Liver (tissue), 9 donors: Measurements from ENCODE around the gene FIGNL1. TPM values are rescaled to one million over a fixed set of nuclear protein-coding genes. Genes with fewer than 3 reads are reported as not detected.

Source experiments
- DNase-seq: peaks from one replicate; pipeline ENCODE4 v3.0.0-alpha.2; 2017; ENCODE audit warnings: low spot score
- H3K27ac ChIP-seq, 2 donors: one replicate each; pipeline ENCODE4 v1.7.0; 2013; ENCODE audit warnings: inconsistent platforms in 2 of 2, low read length in 2 of 2, control low read depth in 1 of 2, low read depth in 1 of 2, mild to moderate bottlenecking in 1 of 2
- H3K27me3 ChIP-seq, 4 donors: one replicate each; pipeline versions ENCODE4 v1.6.1 to v1.7.0; 2013; ENCODE audit warnings: low read length in 3 of 4, inconsistent platforms in 1 of 4, mild to moderate bottlenecking in 1 of 4, moderate library complexity in 1 of 4; ENCODE audit not compliant: control insufficient read depth in 4 of 4, insufficient read depth in 4 of 4
- H3K36me3 ChIP-seq, 4 donors: one replicate each; pipeline versions ENCODE4 v1.6.1 to v1.7.0; 2013; ENCODE audit warnings: low read length in 3 of 4, mild to moderate bottlenecking in 3 of 4, low read depth in 1 of 4, moderate library complexity in 1 of 4; ENCODE audit not compliant: control insufficient read depth in 4 of 4, insufficient read depth in 3 of 4
- H3K4me1 ChIP-seq, 4 donors: one replicate each; pipeline versions ENCODE4 v1.6.1 to v1.7.0; 2013; ENCODE audit warnings: low read length in 3 of 4, mild to moderate bottlenecking in 3 of 4, moderate library complexity in 1 of 4; ENCODE audit not compliant: control insufficient read depth in 4 of 4, insufficient read depth in 4 of 4
- H3K4me3 ChIP-seq, 3 donors: one replicate each; pipeline versions ENCODE4 v1.6.1 to v1.7.0; 2013; ENCODE audit warnings: low read length in 3 of 3, control low read depth in 1 of 3, low read depth in 1 of 3, mild to moderate bottlenecking in 1 of 3
- H3K9ac ChIP-seq, 2 donors: one replicate each; pipeline ENCODE4 v1.7.0; 2013; ENCODE audit warnings: low read length in 2 of 2, mild to moderate bottlenecking in 2 of 2, moderate library complexity in 2 of 2, control low read depth in 1 of 2, low read depth in 1 of 2
- H3K9me3 ChIP-seq, 4 donors: one replicate each; pipeline versions ENCODE4 v1.6.1 to v1.7.0; 2013; ENCODE audit warnings: low read length in 3 of 4; ENCODE audit not compliant: control insufficient read depth in 4 of 4
- EGR1 ChIP-seq, 2 donors: IDR thresholded peaks; 2 replicates each; pipeline ENCODE4 v1.6.1; 2016 to 2018; ENCODE audit warnings: antibody characterized with exemption in 2 of 2, low read depth in 2 of 2
- FOXA1 ChIP-seq: IDR thresholded peaks from 2 replicates; pipeline ENCODE4 v1.6.1; 2016; ENCODE audit warnings: antibody characterized with exemption
- FOXA2 ChIP-seq: IDR thresholded peaks from 2 replicates; pipeline ENCODE4 v1.6.1; 2016; ENCODE audit warnings: antibody characterized with exemption
- GABPA ChIP-seq, 2 donors: IDR thresholded peaks in 1 of 2; conservative IDR thresholded peaks in 1 of 2; 2 replicates each; pipeline ENCODE4 v1.6.1; 2016; ENCODE audit warnings: antibody characterized with exemption in 2 of 2, mild to moderate bottlenecking in 1 of 2, moderate library complexity in 1 of 2
- HNF4A ChIP-seq, 2 donors: conservative IDR thresholded peaks; 2 replicates each; pipeline ENCODE4 v1.6.1; 2016; ENCODE audit warnings: antibody characterized with exemption in 2 of 2, mild to moderate bottlenecking in 2 of 2
- HNF4G ChIP-seq: IDR thresholded peaks from 2 replicates; pipeline ENCODE4 v1.6.1; 2016; ENCODE audit warnings: antibody characterized with exemption
- JUND ChIP-seq, 2 donors: IDR thresholded peaks; 2 replicates each; pipeline ENCODE4 v1.6.1; 2016; ENCODE audit warnings: antibody characterized with exemption in 2 of 2
- NR2F2 ChIP-seq: IDR thresholded peaks from 2 replicates; pipeline ENCODE4 v1.6.1; 2016; ENCODE audit warnings: antibody characterized with exemption
- RAD21 ChIP-seq, 2 donors: IDR thresholded peaks; 2 replicates each; pipeline ENCODE4 v1.6.1; 2016; ENCODE audit warnings: antibody characterized with exemption in 2 of 2, mild to moderate bottlenecking in 2 of 2
- RXRA ChIP-seq, 2 donors: IDR thresholded peaks; 2 replicates each; pipeline ENCODE4 v1.6.1; 2017 to 2018; ENCODE audit warnings: antibody characterized with exemption in 2 of 2, mild to moderate bottlenecking in 1 of 2
- TAF1 ChIP-seq: conservative IDR thresholded peaks from 2 replicates; pipeline ENCODE4 v1.6.1; 2016; ENCODE audit warnings: antibody characterized with exemption, mild to moderate bottlenecking
- YY1 ChIP-seq: IDR thresholded peaks from 2 replicates; pipeline ENCODE4 v1.6.1; 2016; ENCODE audit warnings: antibody characterized with exemption, mild to moderate bottlenecking
- WGBS: extraction: QIAGEN DNeasy Blood & Tissue Kit; methylation state at CpG from one replicate; pipeline ENCODE4 v1.1.7; 2013; 5-methylcytosine and 5-hydroxymethylcytosine counted together
- polyA plus RNA-seq, 2 donors: library from polyadenylated mRNA; stranded (reverse) in 1 of 2; unstranded in 1 of 2; fragments of 200-250 nt in 1 of 2; fragments of >200 nt in 1 of 2; fragmentation: Nextera tagmentation in 1 of 2; extraction: Ambion mirVana in 1 of 2; gene quantifications; one replicate each; pipeline versions ENCODE4 v1.2.1 to v1.2.3, GENCODE V29; 2013 to 2015
- total RNA-seq, 2 donors: library from RNA; depleted of rRNA; stranded (reverse); fragments of >200 nt; gene quantifications; one replicate each; pipeline ENCODE4 v1.2.3, GENCODE V29; 2014
- TF ChIP-seq, protein P1 (sequence below): IDR thresholded peaks from 2 replicates; pipeline ENCODE4 v1.6.1; 2016; ENCODE audit warnings: antibody characterized with exemption
- TF ChIP-seq, protein P2 (sequence below): fragments of 150-350 bp; IDR thresholded peaks from 2 replicates; pipeline ENCODE4 v1.5.1; 2017; ENCODE audit warnings: improper control_type of control experiment, low read depth, low read length; ENCODE audit not compliant: missing input control
- TF ChIP-seq, protein P3 (sequence below): IDR thresholded peaks from 2 replicates; pipeline ENCODE4 v1.6.1; 2016; ENCODE audit warnings: antibody characterized with exemption
- donor health status: healthy.
- donor health status: healthy.
- donor health status: healthy.
- donor health status: healthy.
- donor health status: healthy.

The FIGNL1 gene
- total and polyA plus RNA-seq, 4 donors, result 1.2 to 13.2 (median 3.3) TPM

DNA sequence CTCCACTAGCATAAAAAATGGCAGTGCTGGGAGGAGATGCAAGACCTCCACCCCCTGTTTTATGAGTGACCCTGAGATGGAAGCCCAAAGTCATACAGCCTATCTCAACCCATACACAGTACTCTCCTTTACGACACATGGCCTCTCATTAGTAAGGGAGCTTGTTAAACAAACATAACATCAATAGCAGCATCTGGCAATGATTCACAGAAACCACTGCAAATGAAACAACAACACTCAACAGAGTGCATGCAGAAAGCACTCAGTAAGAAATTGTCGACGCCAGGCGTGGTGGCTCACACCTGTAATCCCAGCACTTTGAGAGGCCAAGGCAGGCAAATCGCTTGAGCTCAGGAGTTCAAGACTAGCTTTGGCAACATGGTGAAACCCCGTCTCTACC, 27.5 kb upstream of the FIGNL1 start:
- TF ChIP-seq TAF1, result no peak
- TF ChIP-seq RXRA (IDR thresholded peaks at IDR 0.05), result no peak
- TF ChIP-seq JUND (IDR thresholded peaks at IDR 0.05), result no peak
- no peak for TF ChIP-seq GABPA (IDR thresholded peaks at IDR 0.05 in 1 of 2, conservative IDR thresholded peaks at IDR 0.05 in 1 of 2)
- TF ChIP-seq FOXA1, result no peak
- no peak for TF ChIP-seq YY1
- TF ChIP-seq HNF4A (conservative IDR thresholded peaks at IDR 0.05), result no peak
- TF ChIP-seq RAD21 (IDR thresholded peaks at IDR 0.05), result no peak
- TF ChIP-seq, protein P1, sequence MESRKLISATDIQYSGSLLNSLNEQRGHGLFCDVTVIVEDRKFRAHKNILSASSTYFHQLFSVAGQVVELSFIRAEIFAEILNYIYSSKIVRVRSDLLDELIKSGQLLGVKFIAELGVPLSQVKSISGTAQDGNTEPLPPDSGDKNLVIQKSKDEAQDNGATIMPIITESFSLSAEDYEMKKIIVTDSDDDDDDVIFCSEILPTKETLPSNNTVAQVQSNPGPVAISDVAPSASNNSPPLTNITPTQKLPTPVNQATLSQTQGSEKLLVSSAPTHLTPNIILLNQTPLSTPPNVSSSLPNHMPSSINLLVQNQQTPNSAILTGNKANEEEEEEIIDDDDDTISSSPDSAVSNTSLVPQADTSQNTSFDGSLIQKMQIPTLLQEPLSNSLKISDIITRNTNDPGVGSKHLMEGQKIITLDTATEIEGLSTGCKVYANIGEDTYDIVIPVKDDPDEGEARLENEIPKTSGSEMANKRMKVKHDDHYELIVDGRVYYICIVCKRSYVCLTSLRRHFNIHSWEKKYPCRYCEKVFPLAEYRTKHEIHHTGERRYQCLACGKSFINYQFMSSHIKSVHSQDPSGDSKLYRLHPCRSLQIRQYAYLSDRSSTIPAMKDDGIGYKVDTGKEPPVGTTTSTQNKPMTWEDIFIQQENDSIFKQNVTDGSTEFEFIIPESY, result no peak
- TF ChIP-seq HNF4G, result no peak
- TF ChIP-seq, protein P2, sequence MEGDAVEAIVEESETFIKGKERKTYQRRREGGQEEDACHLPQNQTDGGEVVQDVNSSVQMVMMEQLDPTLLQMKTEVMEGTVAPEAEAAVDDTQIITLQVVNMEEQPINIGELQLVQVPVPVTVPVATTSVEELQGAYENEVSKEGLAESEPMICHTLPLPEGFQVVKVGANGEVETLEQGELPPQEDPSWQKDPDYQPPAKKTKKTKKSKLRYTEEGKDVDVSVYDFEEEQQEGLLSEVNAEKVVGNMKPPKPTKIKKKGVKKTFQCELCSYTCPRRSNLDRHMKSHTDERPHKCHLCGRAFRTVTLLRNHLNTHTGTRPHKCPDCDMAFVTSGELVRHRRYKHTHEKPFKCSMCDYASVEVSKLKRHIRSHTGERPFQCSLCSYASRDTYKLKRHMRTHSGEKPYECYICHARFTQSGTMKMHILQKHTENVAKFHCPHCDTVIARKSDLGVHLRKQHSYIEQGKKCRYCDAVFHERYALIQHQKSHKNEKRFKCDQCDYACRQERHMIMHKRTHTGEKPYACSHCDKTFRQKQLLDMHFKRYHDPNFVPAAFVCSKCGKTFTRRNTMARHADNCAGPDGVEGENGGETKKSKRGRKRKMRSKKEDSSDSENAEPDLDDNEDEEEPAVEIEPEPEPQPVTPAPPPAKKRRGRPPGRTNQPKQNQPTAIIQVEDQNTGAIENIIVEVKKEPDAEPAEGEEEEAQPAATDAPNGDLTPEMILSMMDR, result no peak
- Histone ChIP-seq H3K9ac (no peak overlapping the region), H3K27me3 (no peaks in the 10 kb centered on the region), H3K9me3 (no peaks in the 10 kb centered on the region), H3K27ac (no peak overlapping the region), H3K4me1 (peaks cover 4 to 17% (median 10%) of the 10 kb centered on the region in 4 donors), H3K36me3 (peaks cover 0 to 2% (median 0%) of the 10 kb centered on the region in 4 donors), H3K4me3 (no peak overlapping the region)
- no peak for DNase-seq
- 87% methylated on average over 6 of the region's 6 CpGs for WGBS

DNA sequence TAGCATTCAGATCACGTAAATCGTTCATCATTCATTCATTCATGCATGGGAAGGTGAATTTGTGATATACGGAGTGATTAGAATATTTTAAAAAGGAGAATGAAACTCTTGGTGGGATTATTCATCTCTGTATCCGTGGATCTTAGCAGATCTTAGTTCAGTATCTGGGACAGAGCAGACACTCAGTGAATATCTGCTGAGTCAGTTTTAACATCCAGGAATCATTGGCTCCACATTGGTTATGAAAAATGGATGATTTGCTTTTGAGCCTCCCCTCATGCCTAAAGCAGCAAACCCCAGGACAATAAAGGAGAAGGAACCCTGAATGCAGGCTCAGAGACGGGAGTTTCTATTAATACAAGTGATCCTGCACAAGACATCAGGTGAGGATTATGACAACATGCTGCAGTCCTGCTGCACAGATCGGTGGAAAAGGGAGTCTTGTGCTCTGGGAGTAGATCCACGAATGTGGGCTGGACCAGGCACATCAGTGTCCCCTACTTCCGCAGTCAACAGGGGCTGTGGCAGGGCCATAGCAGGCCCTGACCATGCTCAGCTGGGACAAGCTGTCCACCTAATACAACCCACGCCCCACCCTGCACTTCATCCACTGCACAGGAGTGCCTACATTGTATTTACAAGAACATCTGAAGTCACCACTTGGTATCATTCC, 26.9 kb upstream of the FIGNL1 start:
- Histone ChIP-seq H3K9me3 (no peaks in the 10 kb centered on the region), H3K27ac (no peak overlapping the region), H3K27me3 (no peaks in the 10 kb centered on the region), H3K9ac (no peak overlapping the region), H3K36me3 (peaks cover 0 to 2% (median 0%) of the 10 kb centered on the region in 4 donors), H3K4me3 (no peak overlapping the region), H3K4me1 (peaks cover 4 to 17% (median 10%) of the 10 kb centered on the region in 4 donors)
- WGBS, result 94% methylated on average over 9 of the region's 9 CpGs
- no peak for DNase-seq
- TF ChIP-seq TAF1 (no peak), EGR1 (IDR thresholded peaks at IDR 0.05; ENCODE audit: low read depth in 2 of 2) (no peak), NR2F2 (no peak), GABPA (IDR thresholded peaks at IDR 0.05 in 1 of 2, conservative IDR thresholded peaks at IDR 0.05 in 1 of 2) (no peak), RXRA (IDR thresholded peaks at IDR 0.05) (no peak), HNF4A (conservative IDR thresholded peaks at IDR 0.05) (no peak), FOXA2 (no peak), YY1 (no peak), JUND (IDR thresholded peaks at IDR 0.05) (no peak)
- TF ChIP-seq, protein P3, sequence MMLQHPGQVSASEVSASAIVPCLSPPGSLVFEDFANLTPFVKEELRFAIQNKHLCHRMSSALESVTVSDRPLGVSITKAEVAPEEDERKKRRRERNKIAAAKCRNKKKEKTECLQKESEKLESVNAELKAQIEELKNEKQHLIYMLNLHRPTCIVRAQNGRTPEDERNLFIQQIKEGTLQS, result no peak
- TF ChIP-seq, protein P1, result no peak
- TF ChIP-seq, protein P2, result no peak
